ENCODE data around the gene GABRG3. TPM values are rescaled to one million over a fixed set of nuclear protein-coding genes. Genes with fewer than 3 reads are reported as not detected.

The GABRG3 gene
- total RNA-seq, 1 experiment from 2014 or later = not detected

DNA sequence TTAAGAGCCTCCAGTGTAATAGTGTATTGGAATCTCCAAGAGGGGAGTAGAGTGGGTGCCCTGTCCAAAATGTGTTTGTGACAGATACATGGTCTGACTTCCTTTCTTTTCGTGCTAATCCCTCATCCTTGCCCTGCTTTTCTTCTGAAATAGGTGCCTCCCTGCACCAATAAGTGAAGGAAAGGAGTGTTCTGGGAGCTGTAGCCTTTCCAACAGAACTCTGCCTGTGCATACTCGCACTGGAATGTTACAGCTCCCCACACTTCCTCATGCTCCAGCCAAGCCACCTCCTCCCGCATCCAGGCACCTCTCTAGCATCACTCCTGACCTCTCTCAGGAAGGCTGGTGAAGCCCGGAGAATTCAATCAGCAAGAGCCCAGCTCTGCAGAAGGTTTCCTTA, 478.0 kb downstream of the GABRG3 start:
- Histone ChIP-seq H3K9me3 (ENCODE audit: low read length) (peaks cover 29% of the 10 kb centered on the region), H3K9ac (ENCODE audit: low read length) (no peak overlapping the region), H4K20me1 (ENCODE audit: insufficient read depth, low read depth, low read length) (no peaks in the 10 kb centered on the region), H3K4me1 (ENCODE audit: low read length) (no peaks in the 10 kb centered on the region), H3K27me3 (ENCODE audit: low read length) (no peaks in the 10 kb centered on the region), H3K36me3 (ENCODE audit: insufficient read depth, low read length) (no peaks in the 10 kb centered on the region), H3K4me2 (ENCODE audit: low read depth, low read length, poor library complexity, severe bottlenecking) (no peak overlapping the region), H3K79me2 (ENCODE audit: low read length) (no peaks in the 10 kb centered on the region), H2AFZ (ENCODE audit: low read length) (no peak overlapping the region), H3K27ac (ENCODE audit: low read length) (no peak overlapping the region), H3K4me3 (ENCODE audit: low read length) (no peak overlapping the region), H3K9me2 (replicated peaks; ENCODE audit: insufficient read depth, low read length) (no peaks in the 10 kb centered on the region)
- no peak for DNase-seq

DNA sequence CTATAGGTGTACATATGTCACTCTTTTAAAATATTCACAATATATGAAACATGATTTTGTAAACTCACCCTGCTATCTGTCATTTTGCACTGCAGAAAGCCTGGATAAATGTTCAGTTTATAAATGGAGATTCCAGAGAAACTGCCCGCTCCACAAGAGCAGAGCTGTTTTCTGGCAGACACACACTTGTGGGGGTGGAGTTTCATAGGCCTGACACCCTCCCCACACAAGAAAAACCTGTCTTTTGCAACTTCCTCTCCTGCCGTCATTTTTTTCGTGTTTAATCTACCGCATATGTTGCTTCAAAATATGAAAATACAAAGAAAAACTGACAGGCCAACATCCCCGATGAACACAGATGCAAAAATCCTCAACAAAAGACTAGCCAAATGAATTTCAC, 479.0 kb downstream of the GABRG3 start:
- Histone ChIP-seq H3K9ac (ENCODE audit: low read length) (no peak overlapping the region), H2AFZ (ENCODE audit: low read length) (no peak overlapping the region), H3K4me3 (ENCODE audit: low read length) (no peak overlapping the region), H3K4me1 (ENCODE audit: low read length) (no peaks in the 10 kb centered on the region), H3K27me3 (ENCODE audit: low read length) (no peaks in the 10 kb centered on the region), H4K20me1 (ENCODE audit: insufficient read depth, low read depth, low read length) (no peaks in the 10 kb centered on the region), H3K27ac (ENCODE audit: low read length) (no peak overlapping the region), H3K36me3 (ENCODE audit: insufficient read depth, low read length) (no peaks in the 10 kb centered on the region), H3K9me2 (replicated peaks; ENCODE audit: insufficient read depth, low read length) (no peaks in the 10 kb centered on the region), H3K4me2 (ENCODE audit: low read depth, low read length, poor library complexity, severe bottlenecking) (no peak overlapping the region), H3K9me3 (ENCODE audit: low read length) (peaks cover 32% of the 10 kb centered on the region), H3K79me2 (ENCODE audit: low read length) (no peaks in the 10 kb centered on the region)
- no peak for DNase-seq

DNA sequence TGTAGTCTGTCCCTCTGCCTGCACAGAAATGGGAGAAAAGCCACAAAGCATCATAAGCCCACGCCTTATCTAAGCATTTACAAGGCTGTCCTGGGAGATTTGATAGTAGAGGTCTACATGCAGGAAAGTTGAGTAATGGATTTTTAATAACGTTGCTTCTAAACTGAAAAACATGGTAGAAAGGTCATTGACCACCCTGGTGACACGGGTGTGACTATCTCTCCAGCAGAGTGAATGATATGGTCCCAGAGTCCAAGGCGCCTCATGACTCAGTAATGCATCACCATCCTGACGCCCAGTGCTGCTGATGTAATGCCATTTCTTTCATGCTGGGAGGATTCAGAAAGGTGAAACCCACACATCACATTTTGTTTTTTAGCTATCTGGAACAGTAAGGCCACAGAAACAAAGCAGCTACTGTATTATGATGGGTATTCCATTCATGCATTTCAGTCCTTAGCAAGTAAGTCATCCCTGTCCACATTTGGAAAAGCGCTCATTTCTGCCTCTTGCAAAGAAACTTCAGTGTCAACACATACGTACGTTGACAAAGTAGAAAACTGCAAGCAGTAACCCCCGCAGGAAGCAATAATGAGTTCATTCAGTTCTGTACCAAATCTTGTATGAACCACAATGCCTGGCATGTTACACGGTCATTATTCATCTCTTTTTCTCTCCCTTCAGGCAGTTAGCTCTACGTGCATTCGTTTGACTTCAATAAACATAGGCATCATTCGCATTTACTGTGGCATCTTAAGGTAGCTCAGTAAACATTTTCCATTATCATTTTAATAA, 483.5 kb downstream of the GABRG3 start:
- DNase-seq = no peak
- Histone ChIP-seq H3K79me2 (ENCODE audit: low read length) (no peaks in the 10 kb centered on the region), H3K27me3 (ENCODE audit: low read length) (no peaks in the 10 kb centered on the region), H3K4me1 (ENCODE audit: low read length) (no peaks in the 10 kb centered on the region), H2AFZ (ENCODE audit: low read length) (no peak overlapping the region), H3K36me3 (ENCODE audit: insufficient read depth, low read length) (no peaks in the 10 kb centered on the region), H3K9me3 (ENCODE audit: low read length) (peaks cover 29% of the 10 kb centered on the region), H3K9ac (ENCODE audit: low read length) (no peak overlapping the region), H3K27ac (ENCODE audit: low read length) (no peak overlapping the region), H3K9me2 (replicated peaks; ENCODE audit: insufficient read depth, low read length) (no peaks in the 10 kb centered on the region), H3K4me3 (ENCODE audit: low read length) (no peak overlapping the region), H4K20me1 (ENCODE audit: insufficient read depth, low read depth, low read length) (no peaks in the 10 kb centered on the region), H3K4me2 (ENCODE audit: low read depth, low read length, poor library complexity, severe bottlenecking) (no peak overlapping the region)

DNA sequence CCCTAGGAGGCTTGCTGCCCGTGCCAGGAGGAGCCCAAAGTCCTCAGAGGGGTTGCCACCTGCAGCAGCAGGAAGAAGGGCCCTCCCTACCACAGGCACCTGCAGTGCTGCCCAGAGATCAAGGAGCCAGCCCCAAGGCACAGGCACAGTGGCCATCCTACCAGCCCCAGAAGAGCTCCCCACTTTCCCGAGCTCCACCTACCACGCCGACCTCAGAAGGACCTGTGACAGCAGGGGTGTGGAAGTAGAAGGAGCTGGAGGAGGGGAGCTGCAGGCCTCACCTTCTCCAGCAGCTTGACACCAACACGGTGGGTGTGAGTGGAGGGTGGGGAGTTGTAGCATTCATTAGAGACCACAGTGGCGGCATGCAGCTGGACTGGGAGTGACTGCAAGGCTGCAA, 485.8 kb downstream of the GABRG3 start:
- no peaks in the 10 kb centered on the region for H3K27me3 ChIP-seq (ENCODE audit: low read length)
- H3K4me1 ChIP-seq (ENCODE audit: low read length) = no peaks in the 10 kb centered on the region
- H3K79me2 ChIP-seq (ENCODE audit: low read length) = no peaks in the 10 kb centered on the region
- H3K27ac ChIP-seq (ENCODE audit: low read length) = no peak overlapping the region
- H3K4me2 ChIP-seq (ENCODE audit: low read depth, low read length, poor library complexity, severe bottlenecking) = no peak overlapping the region
- H3K4me3 ChIP-seq (ENCODE audit: low read length) = no peak overlapping the region
- no peak overlapping the region for H3K9ac ChIP-seq (ENCODE audit: low read length)
- H4K20me1 ChIP-seq (ENCODE audit: insufficient read depth, low read depth, low read length) = no peaks in the 10 kb centered on the region
- no peaks in the 10 kb centered on the region for H3K36me3 ChIP-seq (ENCODE audit: insufficient read depth, low read length)
- no peak overlapping the region for H2AFZ ChIP-seq (ENCODE audit: low read length)
- H3K9me3 ChIP-seq (ENCODE audit: low read length) = peaks cover 27% of the 10 kb centered on the region
- H3K9me2 ChIP-seq (replicated peaks; ENCODE audit: insufficient read depth, low read length) = no peaks in the 10 kb centered on the region
- no peak for DNase-seq

DNA sequence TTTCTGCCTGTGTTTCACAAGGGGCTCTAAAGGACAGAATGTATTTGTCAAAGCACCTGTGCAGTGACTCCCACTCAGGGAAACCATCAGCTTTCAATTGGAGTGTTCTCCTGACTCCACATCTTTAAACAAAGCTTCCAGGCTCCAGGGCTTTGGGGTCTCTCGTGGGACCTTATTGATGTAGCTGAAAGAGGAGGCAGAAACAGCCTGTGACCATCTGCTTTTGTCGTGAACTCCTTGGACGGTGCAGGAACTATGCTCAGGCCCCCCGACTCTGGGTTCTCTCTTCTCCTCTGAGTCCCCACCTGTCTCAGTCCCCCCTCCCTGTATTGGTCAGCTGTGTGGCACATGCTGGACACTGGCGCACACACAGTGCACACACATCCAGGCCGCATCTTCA, 486.8 kb downstream of the GABRG3 start:
- no peak overlapping the region for H3K9ac ChIP-seq (ENCODE audit: low read length)
- H3K79me2 ChIP-seq (ENCODE audit: low read length) = no peaks in the 10 kb centered on the region
- DNase-seq = no peak
- no peaks in the 10 kb centered on the region for H3K9me2 ChIP-seq (replicated peaks; ENCODE audit: insufficient read depth, low read length)
- H3K27ac ChIP-seq (ENCODE audit: low read length) = no peak overlapping the region
- H2AFZ ChIP-seq (ENCODE audit: low read length) = no peak overlapping the region
- no peaks in the 10 kb centered on the region for H3K36me3 ChIP-seq (ENCODE audit: insufficient read depth, low read length)
- H3K4me2 ChIP-seq (ENCODE audit: low read depth, low read length, poor library complexity, severe bottlenecking) = no peak overlapping the region
- H3K9me3 ChIP-seq (ENCODE audit: low read length) = peaks cover 28% of the 10 kb centered on the region
- H4K20me1 ChIP-seq (ENCODE audit: insufficient read depth, low read depth, low read length) = no peaks in the 10 kb centered on the region
- no peaks in the 10 kb centered on the region for H3K27me3 ChIP-seq (ENCODE audit: low read length)
- no peaks in the 10 kb centered on the region for H3K4me1 ChIP-seq (ENCODE audit: low read length)
- no peak overlapping the region for H3K4me3 ChIP-seq (ENCODE audit: low read length)

DNA sequence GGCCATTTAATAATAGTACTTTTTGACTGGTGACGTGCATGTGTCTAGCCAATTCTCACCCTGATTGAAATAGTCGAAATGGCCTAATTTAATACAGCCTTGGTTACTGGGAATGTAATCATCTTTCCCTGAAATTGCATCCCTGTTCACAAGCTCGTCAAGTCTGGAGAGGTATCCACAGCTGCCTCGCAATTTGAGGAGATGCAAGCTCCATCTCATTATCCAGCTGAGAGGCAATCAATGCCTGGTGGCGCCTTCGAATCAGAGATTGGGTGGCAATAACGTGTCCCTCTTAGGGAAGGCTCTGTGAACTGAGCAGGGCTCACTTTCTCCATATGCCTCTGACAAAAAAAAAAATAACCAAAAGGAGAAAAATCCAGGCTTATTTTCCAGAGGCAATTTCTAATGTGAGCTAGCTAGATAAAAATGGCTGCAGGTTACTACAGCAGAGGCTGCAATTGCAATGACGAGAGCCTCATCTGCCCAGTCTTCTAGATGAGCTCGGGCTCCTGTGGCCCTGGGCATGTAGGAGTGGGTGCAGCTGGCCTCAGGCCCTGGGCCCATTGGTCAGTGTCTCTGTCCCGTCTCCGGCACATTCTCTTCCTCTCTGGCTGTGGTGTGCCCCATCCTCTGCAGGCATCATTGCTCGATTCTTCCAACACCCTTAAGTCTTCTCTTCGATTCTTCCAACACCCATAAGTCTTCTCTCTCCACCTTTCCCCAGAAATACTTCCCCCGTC, 487.5 kb downstream of the GABRG3 start:
- no peaks in the 10 kb centered on the region for H3K79me2 ChIP-seq (ENCODE audit: low read length)
- no peaks in the 10 kb centered on the region for H3K36me3 ChIP-seq (ENCODE audit: insufficient read depth, low read length)
- no peak overlapping the region for H3K4me2 ChIP-seq (ENCODE audit: low read depth, low read length, poor library complexity, severe bottlenecking)
- H3K4me1 ChIP-seq (ENCODE audit: low read length) = no peaks in the 10 kb centered on the region
- DNase-seq = no peak
- no peak overlapping the region for H3K27ac ChIP-seq (ENCODE audit: low read length)
- no peak overlapping the region for H2AFZ ChIP-seq (ENCODE audit: low read length)
- H3K9me3 ChIP-seq (ENCODE audit: low read length) = peaks cover 28% of the 10 kb centered on the region
- no peak overlapping the region for H3K9ac ChIP-seq (ENCODE audit: low read length)
- no peak overlapping the region for H3K4me3 ChIP-seq (ENCODE audit: low read length)
- H3K27me3 ChIP-seq (ENCODE audit: low read length) = no peaks in the 10 kb centered on the region
- H3K9me2 ChIP-seq (replicated peaks; ENCODE audit: insufficient read depth, low read length) = no peaks in the 10 kb centered on the region
- no peaks in the 10 kb centered on the region for H4K20me1 ChIP-seq (ENCODE audit: insufficient read depth, low read depth, low read length)

DNA sequence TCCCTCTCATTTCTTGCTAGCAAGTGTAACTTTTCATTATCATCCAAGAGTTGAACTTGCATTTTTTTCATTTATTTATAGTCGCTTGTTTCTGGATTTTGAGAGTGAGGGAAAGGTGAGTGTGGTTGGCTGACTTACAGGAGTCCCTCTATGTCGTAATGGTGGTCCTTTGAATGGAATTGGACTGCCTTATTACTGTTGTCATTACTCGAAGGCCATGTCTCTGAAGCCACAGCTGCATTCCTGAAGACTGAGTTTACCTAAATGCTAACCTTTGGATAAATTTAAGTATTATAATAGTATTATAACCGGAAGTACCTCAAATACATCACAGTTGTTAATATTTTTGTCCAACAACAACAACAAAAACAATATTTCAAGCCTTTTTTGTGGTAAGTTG, 488.9 kb downstream of the GABRG3 start:
- peaks cover 36% of the 10 kb centered on the region for H3K9me3 ChIP-seq (ENCODE audit: low read length)
- no peak overlapping the region for H3K27ac ChIP-seq (ENCODE audit: low read length)
- H3K4me3 ChIP-seq (ENCODE audit: low read length) = no peak overlapping the region
- H3K9ac ChIP-seq (ENCODE audit: low read length) = no peak overlapping the region
- no peaks in the 10 kb centered on the region for H3K4me1 ChIP-seq (ENCODE audit: low read length)
- no peaks in the 10 kb centered on the region for H3K27me3 ChIP-seq (ENCODE audit: low read length)
- H2AFZ ChIP-seq (ENCODE audit: low read length) = no peak overlapping the region
- DNase-seq = no peak
- no peaks in the 10 kb centered on the region for H3K36me3 ChIP-seq (ENCODE audit: insufficient read depth, low read length)
- H4K20me1 ChIP-seq (ENCODE audit: insufficient read depth, low read depth, low read length) = no peaks in the 10 kb centered on the region
- H3K9me2 ChIP-seq (replicated peaks; ENCODE audit: insufficient read depth, low read length) = no peaks in the 10 kb centered on the region
- no peaks in the 10 kb centered on the region for H3K79me2 ChIP-seq (ENCODE audit: low read length)
- H3K4me2 ChIP-seq (ENCODE audit: low read depth, low read length, poor library complexity, severe bottlenecking) = no peak overlapping the region

DNA sequence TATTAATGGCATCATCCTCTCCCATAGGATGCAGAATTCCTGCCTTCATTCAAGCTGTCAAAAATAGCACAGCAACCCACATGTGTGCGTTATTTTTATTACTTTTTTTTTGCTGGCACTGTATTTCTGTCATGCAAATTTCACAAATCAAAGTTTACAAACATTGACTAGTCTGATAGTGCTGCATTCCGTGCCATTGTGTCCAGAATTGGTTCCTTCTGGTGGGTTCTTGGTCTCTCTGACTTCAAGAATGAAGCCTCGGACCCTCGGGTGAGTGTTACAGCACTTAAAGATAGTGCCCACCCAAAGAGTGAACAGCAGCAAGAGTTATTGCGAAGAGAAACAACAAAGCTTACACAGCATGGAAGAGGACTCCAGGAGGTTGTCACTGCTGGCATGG, 490.2 kb downstream of the GABRG3 start:
- H3K9me3 ChIP-seq (ENCODE audit: low read length) = peaks cover 39% of the 10 kb centered on the region
- H3K27me3 ChIP-seq (ENCODE audit: low read length) = no peaks in the 10 kb centered on the region
- H3K4me3 ChIP-seq (ENCODE audit: low read length) = no peak overlapping the region
- no peaks in the 10 kb centered on the region for H3K79me2 ChIP-seq (ENCODE audit: low read length)
- H3K4me1 ChIP-seq (ENCODE audit: low read length) = no peaks in the 10 kb centered on the region
- no peak overlapping the region for H3K9ac ChIP-seq (ENCODE audit: low read length)
- no peak overlapping the region for H2AFZ ChIP-seq (ENCODE audit: low read length)
- no peak for DNase-seq
- H3K9me2 ChIP-seq (replicated peaks; ENCODE audit: insufficient read depth, low read length) = no peaks in the 10 kb centered on the region
- H3K27ac ChIP-seq (ENCODE audit: low read length) = no peak overlapping the region
- H3K36me3 ChIP-seq (ENCODE audit: insufficient read depth, low read length) = no peaks in the 10 kb centered on the region
- H3K4me2 ChIP-seq (ENCODE audit: low read depth, low read length, poor library complexity, severe bottlenecking) = no peak overlapping the region
- no peaks in the 10 kb centered on the region for H4K20me1 ChIP-seq (ENCODE audit: insufficient read depth, low read depth, low read length)

Measured in Karpas-422 (cell line).